Ovary (tissue), 3 donors: Measurements from ENCODE around the gene IGFBP7.

Source experiments
- EP300 ChIP-seq: sonication (generic); formaldehyde crosslinking; IDR thresholded peaks from one replicate; pipeline ENCODE4 v1.6.1; 2017; ENCODE audit warnings: antibody characterized with exemption
- POLR2A ChIP-seq: fragments of 450-650 bp; IDR thresholded peaks from one replicate; pipeline ENCODE4 v1.6.1; 2017; ENCODE audit warnings: antibody characterized with exemption, mild to moderate bottlenecking, moderate library complexity
- TF ChIP-seq, protein P1 (sequence below), 3 donors: fragments of 450-650 bp in 2 of 3; fragments of 200-600 bp in 1 of 3; IDR thresholded peaks; one replicate each; pipeline versions ENCODE4 v1.5.1 to v1.8.0; 2016 to 2022; ENCODE audit warnings: antibody characterized with exemption in 3 of 3, mild to moderate bottlenecking in 1 of 3
- donor health status: DM: no; HTN: no; CAD: no.

- TF ChIP-seq, protein P1, sequence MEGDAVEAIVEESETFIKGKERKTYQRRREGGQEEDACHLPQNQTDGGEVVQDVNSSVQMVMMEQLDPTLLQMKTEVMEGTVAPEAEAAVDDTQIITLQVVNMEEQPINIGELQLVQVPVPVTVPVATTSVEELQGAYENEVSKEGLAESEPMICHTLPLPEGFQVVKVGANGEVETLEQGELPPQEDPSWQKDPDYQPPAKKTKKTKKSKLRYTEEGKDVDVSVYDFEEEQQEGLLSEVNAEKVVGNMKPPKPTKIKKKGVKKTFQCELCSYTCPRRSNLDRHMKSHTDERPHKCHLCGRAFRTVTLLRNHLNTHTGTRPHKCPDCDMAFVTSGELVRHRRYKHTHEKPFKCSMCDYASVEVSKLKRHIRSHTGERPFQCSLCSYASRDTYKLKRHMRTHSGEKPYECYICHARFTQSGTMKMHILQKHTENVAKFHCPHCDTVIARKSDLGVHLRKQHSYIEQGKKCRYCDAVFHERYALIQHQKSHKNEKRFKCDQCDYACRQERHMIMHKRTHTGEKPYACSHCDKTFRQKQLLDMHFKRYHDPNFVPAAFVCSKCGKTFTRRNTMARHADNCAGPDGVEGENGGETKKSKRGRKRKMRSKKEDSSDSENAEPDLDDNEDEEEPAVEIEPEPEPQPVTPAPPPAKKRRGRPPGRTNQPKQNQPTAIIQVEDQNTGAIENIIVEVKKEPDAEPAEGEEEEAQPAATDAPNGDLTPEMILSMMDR (IDR thresholded peaks at IDR 0.05) = no peak
- no peak for TF ChIP-seq POLR2A
- TF ChIP-seq EP300 = no peak
These were observed 7.1 kb downstream of the IGFBP7 start for GRCh38 chr4:57103051-57103450.
